OCI-LY1 (cell line): Measurements from ENCODE around the gene ARL15.

ENCODE experiments used
- EZH2 ChIP-seq: fragments of 200-600 bp; sonication (generic), shearing (Covaris generic); IDR thresholded peaks from 2 replicates; pipeline ENCODE4 v1.8.0; 2017; ENCODE audit warnings: borderline replicate concordance, mixed run types, mild to moderate bottlenecking, antibody characterized with exemption, low read length, moderate library complexity, mixed read lengths
- TF ChIP-seq, protein P1 (sequence below): fragments of 200-600 bp; sonication (generic), shearing (Covaris generic); IDR thresholded peaks from 2 replicates; pipeline ENCODE4 v1.5.1; 2017; ENCODE audit warnings: mild to moderate bottlenecking, antibody characterized with exemption, low read length, moderate library complexity, mixed read lengths

DNA sequence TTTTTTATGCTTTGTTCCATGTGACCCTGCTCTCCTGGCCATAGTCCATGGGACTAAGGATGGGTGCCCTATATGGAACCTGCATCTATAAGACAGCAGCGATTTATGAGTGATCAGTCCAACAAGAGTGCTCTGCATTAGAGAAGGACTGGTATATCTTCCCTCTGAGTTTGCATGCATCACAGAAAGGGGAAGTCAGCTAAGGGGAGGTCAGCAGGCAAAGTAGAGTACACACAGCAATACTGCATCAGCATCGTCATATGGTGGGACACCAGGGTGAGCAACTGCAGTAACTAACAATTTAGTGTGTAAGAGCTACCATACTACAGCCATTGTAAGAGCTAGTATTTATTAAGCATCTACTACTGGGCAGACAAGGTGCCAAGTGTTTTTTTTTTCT is 438.6 kb downstream of the ARL15 start:
- no peak for TF ChIP-seq EZH2
- TF ChIP-seq, protein P1, sequence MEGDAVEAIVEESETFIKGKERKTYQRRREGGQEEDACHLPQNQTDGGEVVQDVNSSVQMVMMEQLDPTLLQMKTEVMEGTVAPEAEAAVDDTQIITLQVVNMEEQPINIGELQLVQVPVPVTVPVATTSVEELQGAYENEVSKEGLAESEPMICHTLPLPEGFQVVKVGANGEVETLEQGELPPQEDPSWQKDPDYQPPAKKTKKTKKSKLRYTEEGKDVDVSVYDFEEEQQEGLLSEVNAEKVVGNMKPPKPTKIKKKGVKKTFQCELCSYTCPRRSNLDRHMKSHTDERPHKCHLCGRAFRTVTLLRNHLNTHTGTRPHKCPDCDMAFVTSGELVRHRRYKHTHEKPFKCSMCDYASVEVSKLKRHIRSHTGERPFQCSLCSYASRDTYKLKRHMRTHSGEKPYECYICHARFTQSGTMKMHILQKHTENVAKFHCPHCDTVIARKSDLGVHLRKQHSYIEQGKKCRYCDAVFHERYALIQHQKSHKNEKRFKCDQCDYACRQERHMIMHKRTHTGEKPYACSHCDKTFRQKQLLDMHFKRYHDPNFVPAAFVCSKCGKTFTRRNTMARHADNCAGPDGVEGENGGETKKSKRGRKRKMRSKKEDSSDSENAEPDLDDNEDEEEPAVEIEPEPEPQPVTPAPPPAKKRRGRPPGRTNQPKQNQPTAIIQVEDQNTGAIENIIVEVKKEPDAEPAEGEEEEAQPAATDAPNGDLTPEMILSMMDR: no peak
